GM12872 (cell line): Measurements from ENCODE around the gene AFMID.

Experiments
- CTCF ChIP-seq: IDR thresholded peaks from 3 replicates; pipeline ENCODE4 v1.5.1; 2011; ENCODE audit warnings: low read depth, mild to moderate bottlenecking, low read length, moderate library complexity; ENCODE audit not compliant: insufficient read depth

Gene AFMID

GRCh38 chr17:78197147-78197832 lies 10.1 kb downstream of the AFMID start:
- TF ChIP-seq CTCF: no peak

- no peak for TF ChIP-seq CTCF
These were observed 13.3 kb downstream of the AFMID start for GRCh38 chr17:78200451-78200850.

GRCh38 chr17:78202666-78203065 lies 15.5 kb downstream of the AFMID start:
- TF ChIP-seq CTCF: no peak

GRCh38 chr17:78204387-78205123 lies 17.4 kb downstream of the AFMID start:
- TF ChIP-seq CTCF: no peak

- no peak for TF ChIP-seq CTCF
These were observed 18.1 kb downstream of the AFMID start for GRCh38 chr17:78205124-78205775.

- TF ChIP-seq CTCF: no peak
These were observed 19.1 kb downstream of the AFMID start for GRCh38 chr17:78206298-78206697.

GRCh38 chr17:78208486-78208885 lies 21.3 kb downstream of the AFMID start:
- no peak for TF ChIP-seq CTCF
